IgD-negative memory B cell (primary cell): Measurements from ENCODE around the gene SLC8B1. TPM values are rescaled to one million over a fixed set of nuclear protein-coding genes. Genes with fewer than 3 reads are reported as not detected.
A peak's percentile ranks its signal among the peaks of the same experiment; 100 is the strongest.
"Not testable (repeated sequence)": the region's sequence is repeated elsewhere in the genome, so short reads cannot be mapped to it uniquely, and the experiment has no call there.

Source experiments
- H3K27ac Mint-ChIP-seq, 3 donors: one replicate each; pipeline ENCODE4 v1.8.0; 2020 to 2022; ENCODE audit warnings: mild to moderate bottlenecking in 3 of 3, mixed read lengths in 3 of 3, moderate library complexity in 1 of 3
- H3K27me3 Mint-ChIP-seq: one replicate; pipeline ENCODE4 v1.8.0; 2021; ENCODE audit warnings: mixed read lengths
- H3K36me3 Mint-ChIP-seq: one replicate; pipeline ENCODE4 v1.8.0; 2020; ENCODE audit warnings: mild to moderate bottlenecking, mixed read lengths
- H3K4me1 Mint-ChIP-seq, 3 donors: one replicate each; pipeline ENCODE4 v1.8.0; 2020 to 2022; ENCODE audit warnings: mixed read lengths in 3 of 3, mild to moderate bottlenecking in 1 of 3
- H3K4me3 Mint-ChIP-seq, 4 donors: one replicate each; pipeline ENCODE4 v1.8.0; 2020 to 2022; ENCODE audit warnings: mild to moderate bottlenecking in 4 of 4, mixed read lengths in 4 of 4, moderate library complexity in 3 of 4
- H3K9me3 Mint-ChIP-seq, 3 donors: one replicate each; pipeline ENCODE4 v1.8.0; 2020 to 2021; ENCODE audit warnings: mixed read lengths in 3 of 3, mild to moderate bottlenecking in 1 of 3
- polyA plus RNA-seq: library from polyadenylated mRNA; unstranded; fragments of 300-500 nt; fragmentation: Illumina TruSeq; gene quantifications from one replicate; pipeline ENCODE4 v1.2.3, GENCODE V29; 2021

The SLC8B1 gene
- polyA plus RNA-seq, 1 donor from 2014 or later = 12.1 TPM

GRCh38 chr12:113364698-113365097 is 29.8 kb upstream of the SLC8B1 start:
- Mint-ChIP-seq H3K9me3 (no peaks in the 10 kb centered on the region), H3K4me3 (peak overlapping the region in 1 of 4 donors; percentile 66), H3K4me1 (peaks cover 0 to 9% (median 7%) of the 10 kb centered on the region in 3 donors), H3K36me3 (peaks cover 8% of the 10 kb centered on the region), H3K27ac (peak overlapping the region in 1 of 3 donors; percentile 34), H3K27me3 (no peaks in the 10 kb centered on the region)

GRCh38 chr12:113361574-113362370 is 26.9 kb upstream of the SLC8B1 start:
- Mint-ChIP-seq H3K27ac (peak overlapping the region in 2 of 3 donors; percentile 67 to 79), H3K9me3 (no peaks in the 10 kb centered on the region), H3K4me3 (no peak overlapping the region), H3K36me3 (peaks cover 6% of the 10 kb centered on the region), H3K27me3 (no peaks in the 10 kb centered on the region), H3K4me1 (peaks cover 9 to 16% (median 13%) of the 10 kb centered on the region in 3 donors)

GRCh38 chr12:113359939-113360748 is 25.2 kb upstream of the SLC8B1 start:
- Mint-ChIP-seq H3K27me3 (no peaks in the 10 kb centered on the region), H3K4me1 (peaks cover 9 to 15% (median 10%) of the 10 kb centered on the region in 3 donors), H3K36me3 (peaks cover 1% of the 10 kb centered on the region), H3K9me3 (no peaks in the 10 kb centered on the region), H3K4me3 (peak overlapping the region in 3 of 4 donors; percentile 12 to 78 (median 12)), H3K27ac (peak overlapping the region in 2 of 3 donors; percentile 75 to 82)

- Mint-ChIP-seq H3K27me3 (peaks cover 1% of the 10 kb centered on the region), H3K4me1 (peaks cover 9 to 15% (median 10%) of the 10 kb centered on the region in 3 donors), H3K9me3 (no peaks in the 10 kb centered on the region), H3K4me3 (peak overlapping the region; percentile 78 to 90 (median 80)), H3K27ac (peak overlapping the region; percentile 62 to 82 (median 64)), H3K36me3 (peaks cover 1% of the 10 kb centered on the region)
Measured at GRCh38 chr12:113359133-113359938, 24.4 kb upstream of the SLC8B1 start.

- Mint-ChIP-seq H3K27me3 (peaks cover 3% of the 10 kb centered on the region), H3K4me3 (peak within 1 kb of the TSS; percentile 78 to 97 (median 92)), H3K9me3 (no peaks in the 10 kb centered on the region), H3K27ac (peak within 1 kb of the TSS; percentile 86 to 95 (median 94)), H3K4me1 (peaks cover 9 to 15% (median 9%) of the 10 kb centered on the region in 3 donors), H3K36me3 (peaks cover 1% of the 10 kb centered on the region)
Measured at GRCh38 chr12:113358381-113359132, 23.6 kb upstream of the SLC8B1 start, which contains the start of gene PLBD2. Gene PLBD2, plus strand, starts transcription at chr12:113358587. Its CDS starts 14 bp downstream, at chr12:113358601.

GRCh38 chr12:113354192-113354591 is 19.3 kb upstream of the SLC8B1 start:
- not testable (repeated sequence) for H3K27ac Mint-ChIP-seq, H3K36me3 Mint-ChIP-seq, H3K27me3 Mint-ChIP-seq

GRCh38 chr12:113351089-113351488 is 16.2 kb upstream of the SLC8B1 start:
- no peaks in the 10 kb centered on the region for H3K9me3 Mint-ChIP-seq
- peaks cover 1% of the 10 kb centered on the region for H3K36me3 Mint-ChIP-seq
- H3K27me3 Mint-ChIP-seq = peaks cover 9% of the 10 kb centered on the region
- peaks cover 0 to 2% (median 2%) of the 10 kb centered on the region in 3 donors for H3K4me1 Mint-ChIP-seq
- H3K4me3 Mint-ChIP-seq = no peak overlapping the region
- H3K27ac Mint-ChIP-seq = no peak overlapping the region

More at GRCh38 chr12:113354192-113354591, 19.3 kb upstream of the SLC8B1 start:
- not testable (repeated sequence) for H3K4me1 Mint-ChIP-seq, H3K9me3 Mint-ChIP-seq, H3K4me3 Mint-ChIP-seq

GRCh38 chr12:113348849-113349536 is 14.1 kb upstream of the SLC8B1 start:
- Mint-ChIP-seq H3K27me3 (peaks cover 6% of the 10 kb centered on the region), H3K9me3 (no peaks in the 10 kb centered on the region), H3K4me1 (peaks cover 0 to 2% (median 2%) of the 10 kb centered on the region in 3 donors), H3K4me3 (no peak overlapping the region), H3K36me3 (no peaks in the 10 kb centered on the region), H3K27ac (no peak overlapping the region)

- H3K9me3 Mint-ChIP-seq = no peaks in the 10 kb centered on the region
- H3K4me3 Mint-ChIP-seq = no peak overlapping the region
- peaks cover 4% of the 10 kb centered on the region for H3K27me3 Mint-ChIP-seq
- H3K4me1 Mint-ChIP-seq = peaks cover 0 to 2% (median 2%) of the 10 kb centered on the region in 3 donors
- no peaks in the 10 kb centered on the region for H3K36me3 Mint-ChIP-seq
- no peak overlapping the region for H3K27ac Mint-ChIP-seq
Measured at GRCh38 chr12:113347892-113348291, 13.0 kb upstream of the SLC8B1 start.

GRCh38 chr12:113347107-113347506 is 12.2 kb upstream of the SLC8B1 start:
- H3K9me3 Mint-ChIP-seq = no peaks in the 10 kb centered on the region
- H3K4me1 Mint-ChIP-seq = peaks cover 0 to 2% (median 0%) of the 10 kb centered on the region in 3 donors
- no peaks in the 10 kb centered on the region for H3K36me3 Mint-ChIP-seq
- H3K4me3 Mint-ChIP-seq = no peak overlapping the region
- H3K27me3 Mint-ChIP-seq = no peaks in the 10 kb centered on the region
- no peak overlapping the region for H3K27ac Mint-ChIP-seq

GRCh38 chr12:113346353-113346752 is 11.4 kb upstream of the SLC8B1 start:
- no peak overlapping the region for H3K27ac Mint-ChIP-seq
- H3K27me3 Mint-ChIP-seq = peaks cover 2% of the 10 kb centered on the region
- H3K4me3 Mint-ChIP-seq = no peak overlapping the region
- H3K9me3 Mint-ChIP-seq = no peaks in the 10 kb centered on the region
- H3K4me1 Mint-ChIP-seq = peaks cover 0 to 8% (median 3%) of the 10 kb centered on the region in 3 donors
- no peaks in the 10 kb centered on the region for H3K36me3 Mint-ChIP-seq

GRCh38 chr12:113345318-113345717 is 10.4 kb upstream of the SLC8B1 start:
- Mint-ChIP-seq H3K4me1 (peaks cover 0 to 9% (median 3%) of the 10 kb centered on the region in 3 donors), H3K27me3 (peaks cover 4% of the 10 kb centered on the region), H3K27ac (no peak overlapping the region), H3K4me3 (no peak overlapping the region), H3K36me3 (no peaks in the 10 kb centered on the region), H3K9me3 (no peaks in the 10 kb centered on the region)

- H3K9me3 Mint-ChIP-seq = no peaks in the 10 kb centered on the region
- no peak overlapping the region for H3K4me3 Mint-ChIP-seq
- H3K4me1 Mint-ChIP-seq = peaks cover 0 to 9% (median 3%) of the 10 kb centered on the region in 3 donors
- H3K27me3 Mint-ChIP-seq = peaks cover 4% of the 10 kb centered on the region
- H3K36me3 Mint-ChIP-seq = no peaks in the 10 kb centered on the region
- H3K27ac Mint-ChIP-seq = no peak overlapping the region
Measured at GRCh38 chr12:113341535-113341934, 6.6 kb upstream of the SLC8B1 start.
